ENCODE data around the gene CCDC174. TPM values are rescaled to one million over a fixed set of nuclear protein-coding genes. Genes with fewer than 3 reads are reported as not detected.

Gene CCDC174
- total RNA-seq, 1 experiment from 2014 or later = 16.0 TPM

DNA sequence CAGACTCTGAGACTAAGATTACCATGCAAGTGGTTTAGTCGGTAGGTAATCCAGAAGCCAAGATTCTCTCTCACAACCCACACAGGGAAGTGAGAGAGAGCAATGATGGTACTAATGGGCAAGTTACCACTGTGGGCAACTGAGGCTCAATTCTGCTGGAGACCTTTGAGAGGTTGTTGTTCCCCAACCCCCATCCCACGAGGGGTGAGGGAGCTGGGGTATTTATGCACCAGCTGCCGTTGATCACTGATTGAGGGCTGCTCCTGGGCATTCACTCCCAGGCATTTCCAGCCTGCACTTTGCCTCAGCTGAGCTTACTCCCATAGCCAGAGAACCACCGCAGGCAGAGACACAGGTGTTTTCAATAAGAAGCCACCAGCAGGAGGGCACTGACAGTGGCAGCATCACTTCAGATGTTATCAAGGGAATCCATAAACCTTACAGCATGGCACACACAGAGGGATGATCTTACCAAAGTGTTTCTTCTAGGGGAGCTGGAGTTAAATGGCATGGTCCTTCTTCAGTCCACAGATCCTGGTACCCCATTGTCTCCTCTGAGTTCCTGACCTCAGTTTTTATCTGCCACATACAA is 15.0 kb upstream of the CCDC174 start (continued):
- TF ChIP-seq NR2C2 (CRISPR knock-in tag; IDR thresholded peaks at IDR 0.05) = no peak
- no peak for TF ChIP-seq ZNF396 (CRISPR knock-in tag; IDR thresholded peaks at IDR 0.05; ENCODE audit: borderline replicate concordance)

DNA sequence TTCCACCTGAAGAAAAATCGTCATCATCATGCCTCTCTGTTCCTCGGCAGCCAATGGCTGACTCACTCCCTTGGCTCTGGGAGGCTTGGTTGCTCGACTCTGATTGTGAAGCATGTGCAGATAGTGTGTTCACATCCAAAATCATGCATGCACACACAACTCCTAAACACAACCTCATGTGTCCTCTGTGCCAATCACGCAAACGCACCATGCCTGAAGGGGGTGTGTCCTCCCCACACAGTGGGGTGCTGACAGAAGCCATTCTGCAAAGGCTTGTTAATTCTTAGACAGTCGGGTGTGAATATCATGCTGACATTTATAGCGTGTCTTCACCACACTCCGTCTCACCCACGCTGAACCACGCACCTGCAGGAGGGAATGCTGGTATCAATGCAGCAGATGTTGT is 11.4 kb upstream of the CCDC174 start:
- ATAC-seq (no peak), DNase-seq (ENCODE audit: low spot score) (no peak)
- H3K4me1 Mint-ChIP-seq = peaks cover 4% of the 10 kb centered on the region; the same call in 1 of the 2 replicates
- H3K27ac Mint-ChIP-seq = no peak overlapping the region
- H3K9me3 Mint-ChIP-seq = no peaks in the 10 kb centered on the region
- TF ChIP-seq IRF2 (CRISPR knock-in tag; IDR thresholded peaks at IDR 0.05; ENCODE audit: borderline replicate concordance, low read depth) = no peak
- TF ChIP-seq NFYB (CRISPR knock-in tag; conservative IDR thresholded peaks at IDR 0.05; ENCODE audit: low read depth) = no peak
- TF ChIP-seq, protein P1, sequence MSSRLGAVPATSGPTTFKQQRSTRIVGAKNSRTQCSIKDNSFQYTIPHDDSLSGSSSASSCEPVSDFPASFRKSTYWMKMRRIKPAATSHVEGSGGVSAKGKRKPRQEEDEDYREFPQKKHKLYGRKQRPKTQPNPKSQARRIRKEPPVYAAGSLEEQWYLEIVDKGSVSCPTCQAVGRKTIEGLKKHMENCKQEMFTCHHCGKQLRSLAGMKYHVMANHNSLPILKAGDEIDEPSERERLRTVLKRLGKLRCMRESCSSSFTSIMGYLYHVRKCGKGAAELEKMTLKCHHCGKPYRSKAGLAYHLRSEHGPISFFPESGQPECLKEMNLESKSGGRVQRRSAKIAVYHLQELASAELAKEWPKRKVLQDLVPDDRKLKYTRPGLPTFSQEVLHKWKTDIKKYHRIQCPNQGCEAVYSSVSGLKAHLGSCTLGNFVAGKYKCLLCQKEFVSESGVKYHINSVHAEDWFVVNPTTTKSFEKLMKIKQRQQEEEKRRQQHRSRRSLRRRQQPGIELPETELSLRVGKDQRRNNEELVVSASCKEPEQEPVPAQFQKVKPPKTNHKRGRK (CRISPR knock-in tag; IDR thresholded peaks at IDR 0.05; ENCODE audit: borderline replicate concordance) = no peak
- TF ChIP-seq, protein P2, sequence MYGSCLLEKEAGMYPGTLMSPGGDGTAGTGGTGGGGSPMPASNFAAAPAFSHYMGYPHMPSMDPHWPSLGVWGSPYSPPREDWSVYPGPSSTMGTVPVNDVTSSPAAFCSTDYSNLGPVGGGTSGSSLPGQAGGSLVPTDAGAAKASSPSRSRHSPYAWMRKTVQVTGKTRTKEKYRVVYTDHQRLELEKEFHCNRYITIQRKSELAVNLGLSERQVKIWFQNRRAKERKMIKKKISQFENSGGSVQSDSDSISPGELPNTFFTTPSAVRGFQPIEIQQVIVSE (CRISPR knock-in tag; IDR thresholded peaks at IDR 0.05; ENCODE audit: borderline replicate concordance) = no peak
- TF ChIP-seq ZNF121 (CRISPR knock-in tag; IDR thresholded peaks at IDR 0.05) = no peak
- ChIA-PET POLR2A (no interaction called here), CTCF (no interaction called here)
- no peak overlapping the region for H3K4me3 Mint-ChIP-seq
- H3K36me3 Mint-ChIP-seq = no peaks in the 10 kb centered on the region
- peaks cover 34% of the 10 kb centered on the region for H3K27me3 Mint-ChIP-seq (ENCODE audit: low read depth)

DNA sequence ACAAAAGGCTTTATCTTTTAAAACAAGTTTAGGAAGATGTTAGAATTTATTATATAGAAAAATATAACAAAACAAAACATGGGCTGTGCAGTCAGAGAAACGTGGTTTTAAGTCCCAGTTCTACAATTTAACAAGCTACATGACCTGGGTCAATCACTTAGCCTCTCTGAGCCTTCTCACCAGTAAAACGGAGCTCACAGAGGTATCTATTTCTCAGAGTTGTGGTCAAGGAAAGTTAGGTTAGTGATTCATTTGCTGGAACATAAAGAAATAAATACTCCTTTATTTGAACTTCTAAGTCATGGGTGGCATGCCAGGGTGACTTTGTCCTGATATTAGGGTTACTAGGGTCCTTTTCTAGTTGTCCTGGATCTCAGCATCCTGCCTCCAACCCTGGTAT is 10.8 kb upstream of the CCDC174 start:
- H3K9me3 Mint-ChIP-seq = no peaks in the 10 kb centered on the region
- H3K4me1 Mint-ChIP-seq = peaks cover 4% of the 10 kb centered on the region; the same call in 1 of the 2 replicates
- ATAC-seq (no peak), DNase-seq (ENCODE audit: low spot score) (no peak)
- POLR2A ChIA-PET = no interaction called here
- no peaks in the 10 kb centered on the region for H3K36me3 Mint-ChIP-seq
- TF ChIP-seq, protein P3, sequence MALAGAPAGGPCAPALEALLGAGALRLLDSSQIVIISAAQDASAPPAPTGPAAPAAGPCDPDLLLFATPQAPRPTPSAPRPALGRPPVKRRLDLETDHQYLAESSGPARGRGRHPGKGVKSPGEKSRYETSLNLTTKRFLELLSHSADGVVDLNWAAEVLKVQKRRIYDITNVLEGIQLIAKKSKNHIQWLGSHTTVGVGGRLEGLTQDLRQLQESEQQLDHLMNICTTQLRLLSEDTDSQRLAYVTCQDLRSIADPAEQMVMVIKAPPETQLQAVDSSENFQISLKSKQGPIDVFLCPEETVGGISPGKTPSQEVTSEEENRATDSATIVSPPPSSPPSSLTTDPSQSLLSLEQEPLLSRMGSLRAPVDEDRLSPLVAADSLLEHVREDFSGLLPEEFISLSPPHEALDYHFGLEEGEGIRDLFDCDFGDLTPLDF (CRISPR knock-in tag; IDR thresholded peaks at IDR 0.05) = no peak
- TF ChIP-seq, protein P4, sequence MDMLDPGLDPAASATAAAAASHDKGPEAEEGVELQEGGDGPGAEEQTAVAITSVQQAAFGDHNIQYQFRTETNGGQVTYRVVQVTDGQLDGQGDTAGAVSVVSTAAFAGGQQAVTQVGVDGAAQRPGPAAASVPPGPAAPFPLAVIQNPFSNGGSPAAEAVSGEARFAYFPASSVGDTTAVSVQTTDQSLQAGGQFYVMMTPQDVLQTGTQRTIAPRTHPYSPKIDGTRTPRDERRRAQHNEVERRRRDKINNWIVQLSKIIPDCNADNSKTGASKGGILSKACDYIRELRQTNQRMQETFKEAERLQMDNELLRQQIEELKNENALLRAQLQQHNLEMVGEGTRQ (CRISPR knock-in tag; IDR thresholded peaks at IDR 0.05) = no peak
- TF ChIP-seq, protein P5, sequence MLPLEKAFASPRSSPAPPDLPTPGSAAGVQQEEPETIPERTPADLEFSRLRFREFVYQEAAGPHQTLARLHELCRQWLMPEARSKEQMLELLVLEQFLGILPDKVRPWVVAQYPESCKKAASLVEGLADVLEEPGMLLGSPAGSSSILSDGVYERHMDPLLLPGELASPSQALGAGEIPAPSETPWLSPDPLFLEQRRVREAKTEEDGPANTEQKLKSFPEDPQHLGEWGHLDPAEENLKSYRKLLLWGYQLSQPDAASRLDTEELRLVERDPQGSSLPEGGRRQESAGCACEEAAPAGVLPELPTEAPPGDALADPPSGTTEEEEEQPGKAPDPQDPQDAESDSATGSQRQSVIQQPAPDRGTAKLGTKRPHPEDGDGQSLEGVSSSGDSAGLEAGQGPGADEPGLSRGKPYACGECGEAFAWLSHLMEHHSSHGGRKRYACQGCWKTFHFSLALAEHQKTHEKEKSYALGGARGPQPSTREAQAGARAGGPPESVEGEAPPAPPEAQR (CRISPR knock-in tag; IDR thresholded peaks at IDR 0.05) = no peak
- TF ChIP-seq, protein P6, sequence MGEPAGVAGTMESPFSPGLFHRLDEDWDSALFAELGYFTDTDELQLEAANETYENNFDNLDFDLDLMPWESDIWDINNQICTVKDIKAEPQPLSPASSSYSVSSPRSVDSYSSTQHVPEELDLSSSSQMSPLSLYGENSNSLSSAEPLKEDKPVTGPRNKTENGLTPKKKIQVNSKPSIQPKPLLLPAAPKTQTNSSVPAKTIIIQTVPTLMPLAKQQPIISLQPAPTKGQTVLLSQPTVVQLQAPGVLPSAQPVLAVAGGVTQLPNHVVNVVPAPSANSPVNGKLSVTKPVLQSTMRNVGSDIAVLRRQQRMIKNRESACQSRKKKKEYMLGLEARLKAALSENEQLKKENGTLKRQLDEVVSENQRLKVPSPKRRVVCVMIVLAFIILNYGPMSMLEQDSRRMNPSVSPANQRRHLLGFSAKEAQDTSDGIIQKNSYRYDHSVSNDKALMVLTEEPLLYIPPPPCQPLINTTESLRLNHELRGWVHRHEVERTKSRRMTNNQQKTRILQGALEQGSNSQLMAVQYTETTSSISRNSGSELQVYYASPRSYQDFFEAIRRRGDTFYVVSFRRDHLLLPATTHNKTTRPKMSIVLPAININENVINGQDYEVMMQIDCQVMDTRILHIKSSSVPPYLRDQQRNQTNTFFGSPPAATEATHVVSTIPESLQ (CRISPR knock-in tag; IDR thresholded peaks at IDR 0.05) = no peak
- TF ChIP-seq, protein P7, sequence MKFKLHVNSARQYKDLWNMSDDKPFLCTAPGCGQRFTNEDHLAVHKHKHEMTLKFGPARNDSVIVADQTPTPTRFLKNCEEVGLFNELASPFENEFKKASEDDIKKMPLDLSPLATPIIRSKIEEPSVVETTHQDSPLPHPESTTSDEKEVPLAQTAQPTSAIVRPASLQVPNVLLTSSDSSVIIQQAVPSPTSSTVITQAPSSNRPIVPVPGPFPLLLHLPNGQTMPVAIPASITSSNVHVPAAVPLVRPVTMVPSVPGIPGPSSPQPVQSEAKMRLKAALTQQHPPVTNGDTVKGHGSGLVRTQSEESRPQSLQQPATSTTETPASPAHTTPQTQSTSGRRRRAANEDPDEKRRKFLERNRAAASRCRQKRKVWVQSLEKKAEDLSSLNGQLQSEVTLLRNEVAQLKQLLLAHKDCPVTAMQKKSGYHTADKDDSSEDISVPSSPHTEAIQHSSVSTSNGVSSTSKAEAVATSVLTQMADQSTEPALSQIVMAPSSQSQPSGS (CRISPR knock-in tag; IDR thresholded peaks at IDR 0.05; ENCODE audit: borderline replicate concordance, low read depth) = no peak
- TF ChIP-seq TCF7 (CRISPR knock-in tag; IDR thresholded peaks at IDR 0.05; ENCODE audit: low read depth) = no peak
- no peak for TF ChIP-seq JUN (CRISPR knock-in tag; IDR thresholded peaks at IDR 0.05)
- H3K27ac Mint-ChIP-seq = no peak overlapping the region
- peaks cover 34% of the 10 kb centered on the region for H3K27me3 Mint-ChIP-seq (ENCODE audit: low read depth)
- H3K4me3 Mint-ChIP-seq = no peak overlapping the region
- CTCF ChIA-PET = no interaction called here
